Mammary epithelial cell (primary cell): ENCODE data around the gene PRCP.

Experiments used
- EZH2 ChIP-seq: IDR thresholded peaks from 2 replicates; pipeline ENCODE4 v1.6.1; 2012; ENCODE audit warnings: low read length, inconsistent platforms, borderline replicate concordance
- TF ChIP-seq, protein P1 (sequence below), 2 donors: IDR thresholded peaks in 1 of 2; conservative IDR thresholded peaks in 1 of 2; 2 replicates each; pipeline ENCODE4 v1.5.1; 2011 to 2012; ENCODE audit warnings: inconsistent platforms in 2 of 2, low read length in 2 of 2, mild to moderate bottlenecking in 2 of 2, control low read depth in 1 of 2, low read depth in 1 of 2; ENCODE audit not compliant: insufficient read depth in 1 of 2; ENCODE audit errors: extremely low read depth in 1 of 2

DNA sequence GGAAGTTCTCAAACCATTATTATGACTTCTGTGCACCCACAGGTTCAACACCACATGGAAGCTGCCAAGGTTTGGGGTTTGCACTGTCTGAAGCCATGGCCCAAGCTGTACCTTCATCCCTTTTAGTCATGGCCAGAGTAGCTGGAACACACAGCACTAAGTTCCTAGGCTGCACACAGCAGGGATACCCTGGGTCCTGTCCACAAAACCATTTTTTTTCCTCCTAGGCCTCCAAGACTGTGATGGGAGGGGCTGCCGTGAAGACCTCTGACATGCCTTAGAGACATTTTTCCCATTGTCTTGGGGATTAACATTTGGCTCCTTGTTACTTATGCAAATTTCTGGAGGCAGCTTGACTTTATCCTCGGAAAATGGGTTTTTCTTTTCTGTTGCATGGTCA is 44.0 kb upstream of the PRCP start:
- TF ChIP-seq EZH2, result no peak
- TF ChIP-seq, protein P1, sequence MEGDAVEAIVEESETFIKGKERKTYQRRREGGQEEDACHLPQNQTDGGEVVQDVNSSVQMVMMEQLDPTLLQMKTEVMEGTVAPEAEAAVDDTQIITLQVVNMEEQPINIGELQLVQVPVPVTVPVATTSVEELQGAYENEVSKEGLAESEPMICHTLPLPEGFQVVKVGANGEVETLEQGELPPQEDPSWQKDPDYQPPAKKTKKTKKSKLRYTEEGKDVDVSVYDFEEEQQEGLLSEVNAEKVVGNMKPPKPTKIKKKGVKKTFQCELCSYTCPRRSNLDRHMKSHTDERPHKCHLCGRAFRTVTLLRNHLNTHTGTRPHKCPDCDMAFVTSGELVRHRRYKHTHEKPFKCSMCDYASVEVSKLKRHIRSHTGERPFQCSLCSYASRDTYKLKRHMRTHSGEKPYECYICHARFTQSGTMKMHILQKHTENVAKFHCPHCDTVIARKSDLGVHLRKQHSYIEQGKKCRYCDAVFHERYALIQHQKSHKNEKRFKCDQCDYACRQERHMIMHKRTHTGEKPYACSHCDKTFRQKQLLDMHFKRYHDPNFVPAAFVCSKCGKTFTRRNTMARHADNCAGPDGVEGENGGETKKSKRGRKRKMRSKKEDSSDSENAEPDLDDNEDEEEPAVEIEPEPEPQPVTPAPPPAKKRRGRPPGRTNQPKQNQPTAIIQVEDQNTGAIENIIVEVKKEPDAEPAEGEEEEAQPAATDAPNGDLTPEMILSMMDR (conservative IDR thresholded peaks at IDR 0.05 in 1 of 2, IDR thresholded peaks at IDR 0.05 in 1 of 2; ENCODE audit: extremely low read depth in 1 of 2, insufficient read depth in 1 of 2, low read depth in 1 of 2, low read length in 2 of 2), result no peak
